Ascending aorta (tissue), 2 donors: Measurements from ENCODE around the gene MAP7. TPM values are rescaled to one million over a fixed set of nuclear protein-coding genes. Genes with fewer than 3 reads are reported as not detected.

ENCODE experiments used
- DNase-seq, 2 donors: peaks; one replicate each; pipeline ENCODE4 v3.0.0-alpha.2; 2019; ENCODE audit warnings: low spot score in 2 of 2
- H3K27ac ChIP-seq, 2 donors: fragments of 200-600 bp; sonication (generic); one replicate each; pipeline ENCODE4 v1.5.1; 2016 to 2017; ENCODE audit warnings: mild to moderate bottlenecking in 1 of 2
- H3K27me3 ChIP-seq: fragments of 200-600 bp; sonication (generic); one replicate; pipeline ENCODE4 v1.5.1; 2017
- H3K36me3 ChIP-seq, 2 donors: fragments of 200-600 bp; sonication (generic); one replicate each; pipeline ENCODE4 v1.5.1; 2016
- H3K4me1 ChIP-seq, 2 donors: fragments of 200-600 bp; sonication (generic); one replicate each; pipeline ENCODE4 v1.5.1; 2016 to 2017; ENCODE audit warnings: mild to moderate bottlenecking in 1 of 2
- H3K4me3 ChIP-seq, 2 donors: fragments of 200-600 bp; sonication (generic); one replicate each; pipeline ENCODE4 v1.5.1; 2016 to 2017; ENCODE audit warnings: mild to moderate bottlenecking in 1 of 2
- H3K9me3 ChIP-seq, 2 donors: fragments of 200-600 bp; sonication (generic); one replicate each; pipeline ENCODE4 v1.5.1; 2016
- CTCF ChIP-seq, 3 experiments: fragments of 200-600 bp in 2 of 3; fragments of 450-650 bp in 1 of 3; sonication (generic) in 2 of 3; IDR thresholded peaks; one replicate each; pipeline ENCODE4 v1.5.1; 2016 to 2019; ENCODE audit warnings: antibody characterized with exemption in 3 of 3, mild to moderate bottlenecking in 1 of 3, moderate library complexity in 1 of 3
- intact Hi-C: fragments of 100-400 bp; cut with DNase I; formaldehyde crosslinking; loops from one replicate; pipeline ENCODE4 v1.15.1; 2023
- total RNA-seq: library from RNA; depleted of rRNA; stranded (reverse); fragments of >200 nt; gene quantifications from one replicate; pipeline ENCODE4 v1.1.0, GENCODE V29; 2016

MAP7 gene
- total RNA-seq, 1 donor from 2014 or later = not detected

- no peak for DNase-seq
- Histone ChIP-seq H3K4me3 (no peak overlapping the region), H3K4me1 (no peaks in the 10 kb centered on the region), H3K36me3 (no peaks in the 10 kb centered on the region), H3K27me3 (no peaks in the 10 kb centered on the region), H3K9me3 (no peaks in the 10 kb centered on the region), H3K27ac (no peak overlapping the region)
- intact Hi-C loops = no loop called here
- TF ChIP-seq CTCF (IDR thresholded peaks at IDR 0.05) = no peak
These were observed 120.8 kb downstream of the MAP7 start for GRCh38 chr6:136429264-136430065.

- no peak overlapping the region for H3K4me3 ChIP-seq
- H3K27me3 ChIP-seq = no peaks in the 10 kb centered on the region
- no peak for DNase-seq
- H3K4me1 ChIP-seq = no peaks in the 10 kb centered on the region
- intact Hi-C loops = no loop called here
- H3K36me3 ChIP-seq = no peaks in the 10 kb centered on the region
- no peak for TF ChIP-seq CTCF (IDR thresholded peaks at IDR 0.05)
- H3K27ac ChIP-seq = no peak overlapping the region
- no peaks in the 10 kb centered on the region for H3K9me3 ChIP-seq
These were observed 122.9 kb downstream of the MAP7 start for GRCh38 chr6:136427378-136427717.

GRCh38 chr6:136426627-136427377, 123.4 kb downstream of the MAP7 start:
- Histone ChIP-seq H3K27me3 (no peaks in the 10 kb centered on the region), H3K27ac (no peak overlapping the region), H3K9me3 (no peaks in the 10 kb centered on the region), H3K36me3 (no peaks in the 10 kb centered on the region), H3K4me3 (no peak overlapping the region), H3K4me1 (no peaks in the 10 kb centered on the region)
- TF ChIP-seq CTCF (IDR thresholded peaks at IDR 0.05) = no peak
- intact Hi-C loops = no loop called here
- no peak for DNase-seq

- intact Hi-C loops = no loop called here
- no peaks in the 10 kb centered on the region for H3K36me3 ChIP-seq
- TF ChIP-seq CTCF (IDR thresholded peaks at IDR 0.05) = no peak
- H3K4me3 ChIP-seq = no peak overlapping the region
- H3K9me3 ChIP-seq = no peaks in the 10 kb centered on the region
- no peaks in the 10 kb centered on the region for H3K27me3 ChIP-seq
- no peak overlapping the region for H3K27ac ChIP-seq
- no peaks in the 10 kb centered on the region for H3K4me1 ChIP-seq
- no peak for DNase-seq
These were observed 124.4 kb downstream of the MAP7 start for GRCh38 chr6:136425793-136426192.

GRCh38 chr6:136424901-136425300, 125.3 kb downstream of the MAP7 start:
- Histone ChIP-seq H3K27ac (no peak overlapping the region), H3K4me3 (no peak overlapping the region), H3K4me1 (no peaks in the 10 kb centered on the region), H3K36me3 (no peaks in the 10 kb centered on the region), H3K27me3 (no peaks in the 10 kb centered on the region), H3K9me3 (no peaks in the 10 kb centered on the region)
- intact Hi-C loops = no loop called here
- TF ChIP-seq CTCF (IDR thresholded peaks at IDR 0.05) = no peak
- DNase-seq = no peak
